AG04450 (cell line): Measurements from ENCODE around the gene FOXA3. TPM values are rescaled to one million over a fixed set of nuclear protein-coding genes. Genes with fewer than 3 reads are reported as not detected.

Experiments
- CTCF ChIA-PET: fragments of 300-600, 350-600 bp; formaldehyde crosslinking; extraction: SDS; loops from one replicate; lab custom pipeline; 2022; ENCODE audit warnings: antibody characterized with exemption, inconsistent platforms; lab: Charles Lee
- POLR2A ChIA-PET: fragments of 350-600 bp; formaldehyde crosslinking; extraction: SDS; loops from one replicate; lab custom pipeline; 2021; ENCODE audit warnings: antibody characterized with exemption, inconsistent platforms; lab: Yijun Ruan, JAX
- DNase-seq: peaks from one replicate; pipeline ENCODE4 v3.0.0-alpha.2; 2011; ENCODE audit warnings: low read depth, low spot score
- H3K27ac ChIP-seq: one replicate; pipeline ENCODE4 v1.5.1; 2012; ENCODE audit warnings: low read depth, low read length, control low read depth
- H3K27me3 ChIP-seq: one replicate; pipeline ENCODE4 v1.6.0; 2012; ENCODE audit warnings: low read length; ENCODE audit not compliant: control insufficient read depth, insufficient read depth
- H3K4me3 ChIP-seq: 2 replicates; pipeline ENCODE4 v1.5.1; 2011; ENCODE audit warnings: mild to moderate bottlenecking, low read depth, low read length, control low read depth
- H3K9me3 ChIP-seq: 2 replicates; pipeline ENCODE4 v1.5.1; 2012; ENCODE audit warnings: low read length; ENCODE audit not compliant: control insufficient read depth, insufficient read depth
- CTCF ChIP-seq: IDR thresholded peaks from 2 replicates; pipeline ENCODE4 v1.5.1; 2011; ENCODE audit warnings: low read depth, low read length, control low read depth, inconsistent platforms
- polyA plus RNA-seq: library from polyadenylated mRNA; depleted of rRNA; stranded (reverse); fragments of >200 nt; gene quantifications from 2 replicates; pipeline ENCODE4 v1.2.3, GENCODE V29; 2011

The FOXA3 gene
- polyA plus RNA-seq, 1 experiment: not detected

GRCh38 chr19:45883881-45884681 is 20.0 kb downstream of the FOXA3 start:
- no peak for TF ChIP-seq CTCF
- DNase-seq: no peak
- H3K27ac ChIP-seq: no peak overlapping the region
- ChIA-PET CTCF (interaction anchor here (0.6 to 2.5 kb wide), 4 partner anchors 19 to 115 kb away, joined by 3 to 22 read pairs (median 5); partner anchors contain the start of genes FOXA3, MYPOP, SIX5 and SYMPK), POLR2A (interaction anchor here (1.4 kb wide), 1 partner anchor 21 kb away, joined by 6 read pairs; the partner anchor contains the start of gene SYMPK)
- H3K9me3 ChIP-seq: peaks cover 6% of the 10 kb centered on the region; the same call in 1 of the 2 replicates
- no peaks in the 10 kb centered on the region for H3K27me3 ChIP-seq
- no peak overlapping the region for H3K4me3 ChIP-seq

- Histone ChIP-seq H3K27me3 (no peaks in the 10 kb centered on the region), H3K4me3 (peak overlapping the region; percentile 73), H3K27ac (no peak overlapping the region), H3K9me3 (peaks cover 6% of the 10 kb centered on the region; the same call in 1 of the 2 replicates)
- DNase-seq: no peak
- ChIA-PET CTCF (interaction anchor here (0.6 to 0.8 kb wide), 3 partner anchors 18 to 116 kb away, joined by 3 to 7 read pairs (median 3); partner anchors contain the start of genes FOXA3, MYPOP, SIX5 and SYMPK), POLR2A (interaction anchor here (1.4 kb wide), 1 partner anchor 22 kb away, joined by 6 read pairs; the partner anchor contains the start of gene SYMPK)
- no peak for TF ChIP-seq CTCF
These were observed 20.8 kb downstream of the FOXA3 start for GRCh38 chr19:45884682-45885555.

- H3K4me3 ChIP-seq: peak within 1 kb of the TSS; percentile 73
- peaks cover 6% of the 10 kb centered on the region; the same call in 1 of the 2 replicates for H3K9me3 ChIP-seq
- TF ChIP-seq CTCF: no peak
- ChIA-PET POLR2A (interaction anchor here (1.0 to 1.4 kb wide), 4 partner anchors 17 to 115 kb away, joined by 6 to 8 read pairs (median 7); partner anchors contain the start of genes MYPOP and SYMPK), CTCF (no interaction called here)
- H3K27ac ChIP-seq: peak within 1 kb of the TSS; percentile 91
- DNase-seq: peak; percentile 81
- H3K27me3 ChIP-seq: no peaks in the 10 kb centered on the region
These were observed 21.7 kb downstream of the FOXA3 start, which contains the start of gene IRF2BP1 for GRCh38 chr19:45885556-45886426. Gene IRF2BP1 (minus strand): TSS chr19:45886141. CDS start chr19:45885774, 367 bp downstream.

DNA sequence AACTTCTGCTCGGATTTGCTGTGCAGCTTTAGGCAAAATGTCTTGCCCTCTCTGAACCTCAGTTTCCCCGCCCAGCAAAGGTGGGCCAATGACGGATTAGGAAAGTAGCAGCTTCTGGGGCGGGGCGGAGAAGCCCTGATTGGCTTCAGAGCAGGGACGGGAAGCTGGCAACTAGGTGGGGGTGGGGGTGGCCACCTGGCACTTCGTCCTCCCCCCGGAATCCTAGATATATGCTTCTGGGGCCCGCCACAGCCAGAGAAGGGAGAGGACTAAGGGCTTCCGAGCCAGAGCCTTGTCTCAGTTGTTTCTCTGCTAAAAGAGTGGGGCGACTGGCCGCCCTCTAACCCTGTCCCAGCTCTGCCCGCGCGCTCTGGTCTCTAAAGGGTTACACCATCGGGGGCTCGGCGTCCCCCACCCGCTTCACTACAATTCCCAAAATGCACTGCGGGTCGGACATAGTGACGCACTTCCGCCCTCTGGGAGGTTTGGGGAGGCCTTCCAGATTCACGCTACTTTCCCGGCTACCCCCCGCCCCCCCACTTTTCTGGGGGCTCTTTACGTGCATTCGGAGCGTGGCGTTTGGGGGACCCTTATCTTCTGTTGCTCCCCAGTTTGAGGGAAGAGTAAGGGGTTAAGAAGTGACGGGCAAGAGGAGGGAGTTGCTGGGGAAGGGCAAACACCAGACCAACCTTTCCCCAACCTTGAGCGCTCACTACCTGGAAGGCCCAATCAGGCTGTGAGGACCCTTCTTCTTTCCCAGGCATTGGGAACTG is 22.5 kb downstream of the FOXA3 start:
- Histone ChIP-seq H3K27me3 (no peaks in the 10 kb centered on the region), H3K9me3 (peaks cover 6% of the 10 kb centered on the region; the same call in 1 of the 2 replicates), H3K27ac (peak overlapping the region; percentile 91), H3K4me3 (peak overlapping the region; percentile 73)
- TF ChIP-seq CTCF: no peak
- DNase-seq: peak; percentile 73
- POLR2A ChIA-PET: interaction anchor here (1.0 to 1.1 kb wide), 3 partner anchors 16 to 116 kb away, joined by 6 to 8 read pairs (median 8); partner anchors contain the start of gene MYPOP
- CTCF ChIA-PET: no interaction called here
